Mucosa of descending colon (tissue), 3 donors: Measurements from ENCODE around the gene ANK3. TPM values are rescaled to one million over a fixed set of nuclear protein-coding genes. Genes with fewer than 3 reads are reported as not detected.
"Not testable (repeated sequence)": the region's sequence is repeated elsewhere in the genome, so short reads cannot be mapped to it uniquely, and the experiment has no call there.

Source experiments
- ATAC-seq: fragments of 200-7000 bp; cut with Tn5 transposase; one replicate; pipeline ENCODE4 v1.9.1; 2020; ENCODE audit warnings: mild to moderate bottlenecking, moderate library complexity
- DNase-seq, 3 donors: peaks; one replicate each; pipeline ENCODE4 v3.0.0-alpha.2; 2020
- H3K36me3 ChIP-seq: fragments of 200-600 bp; one replicate; pipeline ENCODE4 v1.8.0; 2021; ENCODE audit warnings: low read depth, mild to moderate bottlenecking
- H3K4me1 ChIP-seq: fragments of 200-600 bp; one replicate; pipeline ENCODE4 v1.8.0; 2021; ENCODE audit warnings: low read depth, mild to moderate bottlenecking
- H3K4me3 ChIP-seq: fragments of 200-600 bp; one replicate; pipeline ENCODE4 v1.8.0; 2021; ENCODE audit warnings: mild to moderate bottlenecking
- H3K9me3 ChIP-seq: fragments of 200-600 bp; one replicate; pipeline ENCODE4 v1.8.0; 2021; ENCODE audit warnings: mild to moderate bottlenecking
- CTCF ChIP-seq: fragments of 200-600 bp; IDR thresholded peaks from one replicate; pipeline ENCODE4 v1.8.0; 2022; ENCODE audit warnings: antibody characterized with exemption, mild to moderate bottlenecking
- intact Hi-C, 2 donors: fragments of 100-400 bp; cut with DNase I in 1 of 2; cut with micrococcal nuclease in 1 of 2; formaldehyde crosslinking; loops; one replicate each; pipeline versions ENCODE4 v1.11.0 to v1.11.1; 2022; cut with DNase I, micrococcal nuclease
- total RNA-seq, 3 donors: library from RNA; stranded (reverse); fragmentation: NEBNext Ultra II Directional in 2 of 3; extraction: Animal tissue kit (Norgen Biotek cat#: 25700) in 2 of 3; gene quantifications; one replicate each; pipeline versions ENCODE4 v1.2.1 to v1.2.4, GENCODE V29; 2021 to 2023
- donor health status: DM: no; HTN: no; CAD: no; lungs with moderate emphysema.
- donor health status: DM: no; HTN: no; CAD: no.
- donor health status: DM: no; HTN: yes; CAD: no.

ANK3 gene
- total RNA-seq, 3 donors from 2014 or later, result 67.7 to 145 (median 74.0) TPM

- no peaks in the 10 kb centered on the region for H3K4me1 ChIP-seq
- no peak for TF ChIP-seq CTCF
- no peaks in the 10 kb centered on the region for H3K36me3 ChIP-seq
- no peaks in the 10 kb centered on the region for H3K9me3 ChIP-seq
- no peak for ATAC-seq
- no peak for DNase-seq
- intact Hi-C loops, result no loop called here
- no peak overlapping the region for H3K4me3 ChIP-seq
Observed at GRCh38 chr10:60298408-60299389, 91.0 kb downstream of the ANK3 start.

GRCh38 chr10:60296073-60296472 lies 93.6 kb downstream of the ANK3 start:
- TF ChIP-seq CTCF, result no peak
- no peak for DNase-seq
- Histone ChIP-seq H3K4me1 (no peaks in the 10 kb centered on the region), H3K4me3 (no peak overlapping the region), H3K9me3 (no peaks in the 10 kb centered on the region), H3K36me3 (no peaks in the 10 kb centered on the region)
- intact Hi-C loops, result no loop called here
- ATAC-seq, result no peak

- intact Hi-C loops, result no loop called here
- Histone ChIP-seq H3K4me3 (no peak overlapping the region), H3K36me3 (no peaks in the 10 kb centered on the region), H3K4me1 (no peaks in the 10 kb centered on the region), H3K9me3 (no peaks in the 10 kb centered on the region)
- DNase-seq (no peak), ATAC-seq (no peak)
- no peak for TF ChIP-seq CTCF
Observed at GRCh38 chr10:60295028-60295937, 94.4 kb downstream of the ANK3 start.

- intact Hi-C loops, result no loop called here
- ATAC-seq, result no peak
- Histone ChIP-seq H3K36me3 (no peaks in the 10 kb centered on the region), H3K4me3 (no peak overlapping the region), H3K9me3 (no peaks in the 10 kb centered on the region), H3K4me1 (no peaks in the 10 kb centered on the region)
- no peak for DNase-seq
- no peak for TF ChIP-seq CTCF
Observed at GRCh38 chr10:60293581-60294175, 96.0 kb downstream of the ANK3 start.

- intact Hi-C loops, result no loop called here
- no peak overlapping the region for H3K4me3 ChIP-seq
- ATAC-seq, result no peak
Observed at GRCh38 chr10:60292998-60293397, 96.7 kb downstream of the ANK3 start.

GRCh38 chr10:60292536-60292935 lies 97.1 kb downstream of the ANK3 start:
- H3K36me3 ChIP-seq, H3K4me1 ChIP-seq, H3K9me3 ChIP-seq, DNase-seq, H3K4me3 ChIP-seq, intact Hi-C loops, ATAC-seq: not testable (repeated sequence)

More at GRCh38 chr10:60292998-60293397, 96.7 kb downstream of the ANK3 start:
- Histone ChIP-seq H3K9me3 (no peaks in the 10 kb centered on the region), H3K36me3 (no peaks in the 10 kb centered on the region), H3K4me1 (no peaks in the 10 kb centered on the region)
- TF ChIP-seq CTCF, result no peak
- DNase-seq, result no peak
